NCI-H460 (cell line): ENCODE results near the gene LRP1. TPM values are rescaled to one million over a fixed set of nuclear protein-coding genes. Genes with fewer than 3 reads are reported as not detected.

Experiments
- DNase-seq: peaks from one replicate; pipeline ENCODE4 v3.0.0-alpha.2; 2016; ENCODE audit warnings: low read depth; ENCODE audit errors: extremely low read depth
- total RNA-seq: library from RNA; depleted of rRNA; stranded (reverse); fragments of >200 nt; shearing (Covaris generic); gene quantifications from 2 replicates; pipeline ENCODE4 v1.2.3, GENCODE V29; 2014

LRP1 gene
- total RNA-seq, 1 experiment from 2014 or later: 3.1 TPM

- DNase-seq: no peak
Measured at GRCh38 chr12:57169046-57169795, 40.9 kb downstream of the LRP1 start.

- no peak for DNase-seq
Measured at GRCh38 chr12:57169969-57170368, 41.7 kb downstream of the LRP1 start.

- DNase-seq: no peak
Measured at GRCh38 chr12:57170408-57170807, 42.1 kb downstream of the LRP1 start.

GRCh38 chr12:57170927-57171326, 42.6 kb downstream of the LRP1 start:
- no peak for DNase-seq

- DNase-seq: no peak
Measured at GRCh38 chr12:57171668-57172067, 43.4 kb downstream of the LRP1 start.

GRCh38 chr12:57173089-57173488, 44.8 kb downstream of the LRP1 start:
- DNase-seq: peak; percentile 8

GRCh38 chr12:57173683-57174082, 45.4 kb downstream of the LRP1 start:
- DNase-seq: no peak

- peak; percentile 78 for DNase-seq
Measured at GRCh38 chr12:57175428-57176138, 47.3 kb downstream of the LRP1 start.

GRCh38 chr12:57176139-57176477, 47.8 kb downstream of the LRP1 start:
- DNase-seq: no peak

GRCh38 chr12:57176846-57177245, 48.6 kb downstream of the LRP1 start:
- no peak for DNase-seq

- no peak for DNase-seq
Measured at GRCh38 chr12:57177354-57177753, 49.1 kb downstream of the LRP1 start.

GRCh38 chr12:57178213-57178612, 49.9 kb downstream of the LRP1 start:
- DNase-seq: no peak

- DNase-seq: no peak
Measured at GRCh38 chr12:57179331-57180086, 51.2 kb downstream of the LRP1 start.

GRCh38 chr12:57180321-57180989, 52.2 kb downstream of the LRP1 start:
- no peak for DNase-seq

GRCh38 chr12:57181072-57181471, 52.8 kb downstream of the LRP1 start:
- DNase-seq: no peak

GRCh38 chr12:57181561-57182155, 53.4 kb downstream of the LRP1 start:
- DNase-seq: no peak

GRCh38 chr12:57182918-57183575, 54.8 kb downstream of the LRP1 start:
- DNase-seq: peak; percentile 69

- DNase-seq: no peak
Measured at GRCh38 chr12:57183939-57184725, 55.8 kb downstream of the LRP1 start.

GRCh38 chr12:57185403-57185802, 57.1 kb downstream of the LRP1 start:
- DNase-seq: no peak
